Measurements from ENCODE around the gene CCDC71.
A peak's percentile ranks its signal among the peaks of the same experiment; 100 is the strongest.

CCDC71 gene

DNA sequence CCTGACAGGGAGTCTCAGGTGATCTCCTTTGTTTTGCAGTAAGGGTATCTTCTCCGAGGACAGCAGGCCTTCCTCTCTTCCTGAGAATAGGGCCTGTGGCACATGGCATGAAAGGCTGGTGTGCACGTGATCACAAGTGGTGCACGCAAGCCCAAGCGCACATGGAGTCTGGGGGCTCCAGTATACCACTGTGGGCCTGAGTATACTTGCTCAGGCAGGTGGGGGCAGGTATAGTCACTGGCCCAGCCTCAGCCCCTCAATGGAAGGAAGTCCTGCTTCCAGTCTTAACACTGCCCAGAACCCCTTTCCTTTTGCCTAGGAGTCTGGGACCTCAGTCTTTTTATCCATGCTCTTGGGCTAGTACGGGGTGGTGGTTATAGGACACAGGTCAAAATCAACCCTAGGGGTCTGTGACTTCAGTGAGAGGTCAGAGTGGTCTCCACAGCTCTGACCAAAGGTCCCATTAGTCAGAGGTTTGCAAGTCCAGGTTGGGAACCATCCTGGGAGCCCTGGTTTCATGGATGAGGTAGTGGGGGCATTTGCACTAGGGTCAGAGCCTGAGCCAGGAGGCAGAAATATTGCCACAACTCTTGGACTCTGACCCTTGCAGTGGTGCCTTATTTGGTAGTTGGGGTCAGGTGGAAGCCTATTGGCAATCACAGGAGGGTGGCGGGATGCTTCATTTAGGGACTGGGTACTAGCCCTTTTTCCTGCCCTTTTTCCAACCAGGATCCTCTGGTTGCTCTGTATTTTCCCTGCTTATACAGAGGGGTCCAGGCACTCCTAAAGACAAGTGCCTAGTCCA is 823 bp upstream of the CCDC71 start:
- no peak for DNase-seq

DNA sequence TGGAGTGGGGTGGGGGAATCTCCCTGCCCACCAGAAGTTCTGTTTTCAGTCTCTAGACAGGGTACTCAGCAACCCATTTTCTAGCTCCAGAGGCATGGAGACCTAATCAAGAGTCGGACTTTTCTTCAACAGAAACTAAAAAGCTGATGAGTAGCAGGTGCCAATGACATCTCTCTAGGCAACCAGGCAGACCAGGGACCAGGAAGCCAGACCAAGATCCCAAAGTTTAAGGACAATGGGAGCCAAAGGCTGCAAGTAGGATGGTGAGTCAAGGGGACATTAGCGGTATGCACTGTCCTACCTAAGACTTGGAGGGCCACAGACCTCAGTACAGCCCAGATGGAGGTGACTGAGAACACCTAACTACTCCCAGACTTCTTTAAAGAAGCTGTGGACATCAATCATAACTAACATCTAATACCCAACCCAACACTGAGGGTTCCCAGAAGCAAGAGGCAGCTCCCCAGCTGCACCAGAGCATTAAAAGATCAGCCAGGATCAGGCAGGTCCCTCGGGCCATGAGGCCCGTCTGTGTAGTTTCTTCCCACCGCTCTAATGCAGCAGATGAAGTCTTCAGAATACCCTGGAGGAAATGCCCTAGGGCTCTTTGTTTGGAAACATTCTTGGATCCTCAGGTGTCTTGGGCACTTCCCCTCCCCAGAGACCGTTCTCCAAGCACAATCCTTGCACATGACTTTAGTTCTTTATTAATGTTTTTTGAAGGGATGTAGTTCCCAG is 979 bp downstream of the CCDC71 start:
- no peak for DNase-seq

DNA sequence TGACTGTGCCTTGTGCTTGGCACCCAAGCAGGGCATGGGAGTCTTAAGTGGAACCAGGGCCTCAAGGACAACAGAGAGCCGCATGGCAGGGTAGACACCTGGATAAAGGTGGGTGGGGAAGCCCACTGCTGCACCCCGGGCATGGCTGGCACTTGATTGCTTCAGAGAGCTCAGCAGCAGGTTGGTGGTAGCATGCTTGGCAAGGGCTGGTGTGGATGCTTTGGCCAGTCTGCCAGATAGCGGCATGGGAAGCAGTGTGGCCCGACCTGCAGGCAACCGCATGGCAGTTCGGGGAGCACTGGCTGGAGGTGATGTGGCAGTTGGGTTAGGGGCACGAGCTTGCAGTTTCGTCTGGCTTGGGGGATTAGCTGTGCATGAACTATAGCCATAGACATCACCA is 2.5 kb downstream of the CCDC71 start:
- DNase-seq = no peak

DNA sequence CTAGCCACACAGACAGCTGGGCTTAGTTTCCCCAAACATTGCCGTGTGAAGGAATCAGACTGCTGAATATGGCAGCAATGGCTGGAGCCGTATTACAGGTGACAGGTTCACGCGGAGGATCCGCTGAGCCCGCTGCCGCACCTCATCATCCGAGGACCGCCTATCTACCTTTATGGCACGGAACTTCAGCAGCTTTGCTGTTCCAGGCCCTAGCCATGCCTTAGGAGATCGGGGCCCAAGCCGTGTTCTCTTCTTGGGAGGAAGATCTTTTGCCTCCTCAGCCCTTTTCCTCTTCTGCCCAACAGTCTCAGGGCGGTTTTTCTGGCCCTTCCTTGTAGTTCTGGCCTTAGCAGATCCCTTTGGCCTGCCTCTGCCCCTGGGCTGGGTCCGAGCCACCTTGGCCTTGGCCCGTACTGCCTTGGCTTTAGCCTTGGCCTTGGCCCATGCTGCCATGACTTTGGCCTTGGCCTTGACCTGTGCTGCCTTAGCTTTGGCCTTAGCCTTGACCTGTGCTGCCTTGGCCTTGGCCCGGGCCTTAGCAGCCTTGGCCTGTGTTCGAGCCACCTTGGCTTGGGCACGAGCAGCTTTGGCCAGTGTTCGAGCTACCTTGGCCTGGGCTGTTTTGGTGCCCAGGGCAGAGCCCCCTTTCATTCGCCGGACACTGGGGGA is 3.2 kb downstream of the CCDC71 start:
- DNase-seq = no peak

DNA sequence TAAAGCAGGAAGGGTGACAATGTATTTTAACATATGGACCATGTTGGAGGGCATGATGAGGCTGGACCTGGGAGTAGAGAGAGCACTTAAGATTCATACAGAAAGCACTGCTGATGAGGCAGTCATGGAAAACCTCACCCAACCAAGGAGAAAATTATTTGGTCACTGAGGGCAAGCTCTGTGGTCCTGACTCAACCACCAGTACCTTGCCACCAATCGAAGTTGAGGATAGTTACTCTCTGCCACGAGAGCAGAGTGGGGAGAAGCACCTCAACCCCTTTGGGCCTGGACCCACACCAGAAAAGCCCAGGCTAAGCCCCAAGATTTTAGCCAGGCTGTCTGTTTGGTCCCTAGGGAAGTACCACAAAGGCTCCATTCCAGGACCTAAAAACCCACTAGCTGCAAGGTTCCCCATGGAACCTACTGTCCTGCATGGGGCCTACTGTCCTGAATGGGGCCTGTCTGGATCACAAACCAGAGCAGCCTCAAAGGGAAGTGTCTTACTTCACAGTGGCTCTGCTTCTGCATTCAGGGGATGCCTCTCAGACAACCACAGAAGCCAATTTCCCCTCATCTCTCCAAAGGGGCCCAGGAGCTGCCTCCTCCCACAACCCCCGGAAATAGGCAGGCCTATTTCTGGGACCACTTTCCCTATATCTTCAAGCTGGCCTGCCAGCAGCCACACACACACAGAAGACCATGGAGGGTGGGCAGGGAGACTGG is 4.2 kb downstream of the CCDC71 start:
- DNase-seq = peak; percentile 22

DNA sequence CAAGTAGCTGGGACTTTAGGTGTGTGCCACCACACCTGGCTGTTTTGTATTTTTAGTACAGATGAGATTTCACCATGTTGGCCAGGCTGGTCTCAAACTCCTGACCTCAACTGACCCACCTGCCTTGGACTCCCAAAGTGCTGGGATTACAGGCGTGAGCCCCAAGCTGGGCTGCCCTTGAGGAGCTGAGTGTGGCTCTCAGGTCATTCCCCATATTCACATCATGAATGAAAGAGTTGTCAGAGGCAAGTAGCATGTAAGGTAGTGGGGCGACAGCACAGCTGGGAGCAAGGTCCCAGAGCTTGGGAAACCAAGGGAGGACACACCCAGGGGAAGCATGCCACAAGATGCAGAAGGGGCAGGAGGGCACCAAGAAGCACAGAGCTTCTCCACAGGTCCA is 4.9 kb downstream of the CCDC71 start:
- DNase-seq = no peak

DNA sequence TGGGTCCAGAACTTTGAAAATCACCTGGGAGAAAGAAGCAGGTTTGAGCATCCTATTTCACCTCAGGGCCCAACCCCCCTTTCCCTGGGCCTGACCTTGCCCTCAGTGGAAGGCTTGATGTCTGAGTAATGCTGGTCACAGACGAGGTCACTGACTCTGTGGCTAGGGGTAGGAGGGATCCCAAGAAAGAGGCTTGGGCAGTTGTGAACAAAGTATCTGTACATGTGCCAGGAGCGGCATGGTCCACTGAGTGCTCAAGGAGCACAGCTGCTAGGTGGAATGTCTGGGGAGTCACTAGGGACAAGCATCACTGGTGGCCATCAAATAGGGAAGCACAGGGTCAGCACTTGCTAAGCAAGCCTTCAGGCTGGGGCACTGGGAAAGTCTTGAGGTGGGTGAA is 7.3 kb downstream of the CCDC71 start:
- no peak for DNase-seq

DNA sequence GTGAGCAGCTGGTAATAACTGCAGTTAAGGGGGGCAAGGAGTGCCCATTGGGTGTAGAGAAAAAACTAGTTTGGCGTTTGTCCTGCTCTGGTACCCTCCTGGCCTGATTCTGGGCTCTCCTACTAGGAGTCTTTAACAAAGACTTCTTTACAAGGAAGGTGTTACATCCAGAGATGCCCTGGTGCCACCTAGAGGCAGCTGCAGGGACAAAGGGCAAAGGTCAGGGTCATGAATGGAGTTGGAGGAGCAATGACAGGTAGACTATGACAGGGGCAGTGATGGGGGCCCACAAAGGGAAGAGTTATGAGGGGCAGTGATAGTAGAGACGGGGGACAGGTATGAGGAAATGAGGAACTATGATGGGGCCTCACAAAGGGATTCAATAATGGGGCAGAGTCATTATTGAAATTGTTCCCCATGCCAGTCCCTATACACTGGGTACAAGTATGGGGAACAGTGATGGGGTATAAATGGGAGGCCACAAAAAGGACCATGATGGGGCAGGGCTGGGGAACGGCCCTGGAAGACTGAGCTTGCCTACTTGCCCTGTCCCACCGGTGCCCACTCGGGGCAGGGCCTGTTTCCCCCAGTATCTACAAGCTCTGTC is 7.9 kb downstream of the CCDC71 start:
- peak; percentile 71 for DNase-seq

DNA sequence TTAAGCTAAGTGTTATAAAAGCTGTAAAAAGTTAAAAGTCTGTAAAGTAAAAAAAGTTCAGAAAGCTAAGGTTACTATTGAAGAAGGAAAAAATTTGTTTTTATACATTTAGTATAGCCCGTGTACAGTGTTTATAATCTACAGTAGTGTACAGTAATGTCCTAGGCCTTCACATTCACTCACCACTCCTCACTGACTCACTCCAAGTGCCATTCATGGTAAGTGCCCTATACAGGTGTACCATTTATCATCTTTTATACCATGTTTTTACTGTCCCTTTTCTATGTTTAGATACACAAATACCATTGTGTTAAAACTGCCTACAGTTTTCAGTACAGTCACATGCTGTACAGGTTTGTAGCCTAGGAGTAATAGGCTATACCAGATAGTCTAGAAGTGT is 8.8 kb downstream of the CCDC71 start:
- DNase-seq = no peak

DNA sequence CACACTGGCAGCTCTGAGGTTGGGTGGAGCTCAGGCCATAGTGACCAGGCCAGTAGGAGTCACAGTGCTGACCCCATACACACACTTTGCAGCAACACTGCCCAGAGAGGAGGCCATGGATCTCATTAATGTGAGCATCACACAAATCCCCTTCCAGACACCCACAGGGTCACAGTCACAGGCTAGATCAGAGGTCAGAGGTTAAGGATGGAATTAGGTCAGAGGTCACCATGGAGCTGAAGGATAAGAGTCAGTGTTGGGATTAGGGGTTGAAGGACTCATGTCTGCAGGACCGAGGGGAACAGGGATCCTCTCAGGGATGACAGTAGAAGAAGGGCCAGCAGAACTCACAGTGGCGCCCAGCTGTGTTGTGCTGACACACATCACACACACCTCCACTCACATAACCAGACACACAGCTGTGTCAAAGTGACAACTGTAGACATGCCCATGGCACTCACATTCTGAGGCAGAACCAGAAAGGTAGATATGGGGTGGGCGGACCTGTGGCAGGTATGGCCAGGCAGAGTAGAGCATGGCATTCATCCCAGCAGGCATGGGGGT is 12.7 kb downstream of the CCDC71 start:
- no peak for DNase-seq

DNA sequence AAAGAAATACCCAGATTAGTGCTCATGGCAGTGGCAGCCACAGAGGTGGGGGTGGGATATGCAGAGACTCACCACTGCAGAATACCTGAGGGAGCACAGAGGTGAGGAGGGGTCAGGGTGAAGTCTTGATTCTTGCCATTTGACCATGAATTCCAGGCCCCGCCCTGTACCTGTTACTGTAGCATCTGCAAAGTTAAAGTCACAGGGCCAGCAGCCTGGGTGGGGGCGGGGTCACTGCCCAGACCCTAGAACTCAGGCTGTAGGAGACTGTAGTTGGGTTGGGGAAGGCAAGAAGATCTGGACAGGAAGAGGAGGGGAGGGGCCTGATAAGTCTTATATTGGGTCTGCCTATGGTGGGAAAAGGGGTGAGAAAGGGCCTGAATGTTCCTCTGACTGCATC is 14.5 kb downstream of the CCDC71 start:
- DNase-seq = no peak

DNA sequence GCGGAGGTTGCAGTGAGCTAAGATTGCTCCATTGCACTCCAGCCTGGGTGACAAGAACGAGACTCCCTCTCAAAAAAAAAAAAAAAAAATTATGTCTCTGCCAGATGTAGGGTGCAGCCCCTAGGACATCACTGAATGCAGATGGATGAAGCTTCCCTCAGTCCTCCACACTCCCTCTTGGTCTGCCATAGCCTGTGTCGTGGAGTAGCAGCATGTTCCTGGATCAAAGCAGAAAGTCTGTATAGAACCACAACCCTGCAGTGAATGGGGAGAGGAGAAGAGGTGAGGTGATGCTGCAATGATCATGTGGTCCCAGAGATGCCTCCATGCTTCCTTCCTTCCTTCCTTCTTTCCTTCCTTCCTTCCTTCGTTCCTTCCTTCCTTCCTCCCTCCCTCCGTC is 18.0 kb downstream of the CCDC71 start:
- no peak for DNase-seq

DNA sequence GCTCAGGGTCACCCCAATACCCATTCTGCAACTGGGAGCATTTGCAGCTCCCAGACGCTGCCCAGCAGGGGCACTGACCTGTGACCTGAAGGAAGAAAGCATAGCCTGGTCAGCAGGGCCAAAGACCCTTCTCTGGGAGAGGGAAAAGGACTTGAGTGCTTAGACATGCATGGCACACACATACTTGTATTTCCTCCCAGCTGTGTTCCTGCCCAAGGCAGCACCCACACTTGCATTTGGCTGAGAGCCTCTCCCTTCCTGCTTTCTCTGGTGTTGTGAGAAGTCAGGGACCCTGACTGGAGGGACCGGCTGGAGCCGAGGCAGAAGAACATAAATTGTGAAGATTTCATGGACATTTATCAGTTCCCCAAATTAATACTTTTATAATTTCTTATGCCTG is 26.1 kb downstream of the CCDC71 start:
- DNase-seq = no peak

DNA sequence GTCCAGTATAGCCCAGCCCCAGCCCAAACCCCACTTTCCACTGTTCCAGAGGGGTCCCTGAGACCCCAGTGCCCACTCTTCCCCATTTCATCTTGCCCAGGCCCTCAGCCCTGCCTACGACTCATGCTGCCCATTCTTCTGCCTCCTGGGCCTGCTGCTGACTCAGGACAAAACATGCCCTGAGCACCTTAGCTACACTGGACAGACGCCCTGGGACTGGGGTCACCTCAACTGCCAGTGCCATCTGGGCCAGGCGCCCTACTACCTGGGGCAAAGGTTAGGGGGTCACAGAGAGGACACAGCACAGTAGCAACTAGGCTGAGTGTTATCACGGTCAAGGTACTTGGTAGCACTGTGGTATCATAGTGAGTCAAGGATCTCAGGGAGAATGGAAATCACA is 30.6 kb downstream of the CCDC71 start:
- DNase-seq = no peak

DNA sequence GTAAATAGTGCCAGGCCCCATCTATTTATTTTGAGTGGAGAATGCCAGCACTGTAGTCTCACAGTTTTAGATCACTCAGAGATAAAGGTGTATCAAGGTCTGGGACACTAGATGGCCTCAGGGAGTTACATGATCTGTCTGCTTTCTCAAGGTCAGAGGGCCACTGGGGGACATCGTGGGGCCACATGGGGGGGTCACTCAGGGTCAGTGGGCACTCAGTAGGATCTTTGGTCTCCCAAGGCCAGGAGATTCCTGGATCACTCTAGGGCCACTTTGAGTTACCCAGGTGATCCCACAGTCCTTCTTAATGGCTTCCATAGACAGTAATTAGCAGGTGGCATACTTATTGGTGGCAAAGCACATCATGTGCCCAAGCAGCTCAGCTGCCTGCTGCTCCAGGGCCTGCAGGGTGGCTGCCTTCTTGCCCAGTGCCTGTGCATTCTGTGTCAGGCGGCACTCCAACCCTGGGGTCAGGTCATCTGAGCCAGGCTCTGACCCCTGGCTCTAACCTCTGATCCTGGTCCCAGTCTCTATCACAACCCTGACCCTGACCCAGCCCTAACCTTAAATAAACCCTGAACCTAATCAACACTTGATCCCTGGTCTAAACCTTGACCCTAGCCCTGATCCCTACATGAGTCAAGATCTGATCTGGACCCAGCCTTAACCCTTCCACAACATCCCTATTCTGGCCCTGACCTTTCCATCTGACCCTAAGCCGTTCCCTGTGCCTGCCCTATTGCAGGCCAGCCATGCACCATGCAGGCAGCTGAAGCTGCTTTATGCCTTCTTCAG is 31.5 kb downstream of the CCDC71 start:
- DNase-seq = no peak

DNA sequence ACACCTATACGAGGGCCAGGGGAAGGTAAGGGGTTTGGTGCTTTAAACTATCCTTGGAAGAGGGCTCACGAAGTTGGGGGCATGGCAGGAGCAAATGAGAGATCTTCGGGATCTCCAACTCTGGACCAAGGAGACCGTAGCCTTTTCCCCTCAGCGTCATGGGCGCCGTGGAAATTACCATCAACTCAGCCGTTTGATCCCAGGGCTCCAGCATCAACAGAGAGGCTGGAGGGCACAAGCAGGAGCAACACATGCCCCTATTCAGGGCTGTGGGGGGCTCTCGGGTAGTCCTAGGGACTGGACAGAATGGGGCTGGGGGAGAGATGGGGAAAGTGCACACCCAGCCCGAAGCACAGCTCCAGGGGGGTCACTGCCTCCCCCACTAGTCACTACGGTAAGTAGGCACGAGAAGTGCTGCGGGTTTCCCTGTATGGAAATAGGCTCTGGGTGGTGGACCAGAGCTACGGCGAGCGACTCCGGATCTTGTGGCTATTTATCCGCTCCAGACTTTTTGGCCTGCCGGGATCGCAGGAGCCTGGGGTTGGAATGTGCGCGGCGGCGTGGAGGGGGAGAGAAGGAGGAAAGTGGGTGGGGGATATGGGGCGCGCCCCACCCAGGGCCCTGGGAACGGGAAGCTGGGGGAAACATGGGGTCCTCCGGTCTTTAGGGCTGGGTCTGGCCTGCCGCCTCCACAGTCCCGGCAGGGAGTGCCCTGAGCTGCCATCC is 32.7 kb downstream of the CCDC71 start:
- DNase-seq = no peak

DNA sequence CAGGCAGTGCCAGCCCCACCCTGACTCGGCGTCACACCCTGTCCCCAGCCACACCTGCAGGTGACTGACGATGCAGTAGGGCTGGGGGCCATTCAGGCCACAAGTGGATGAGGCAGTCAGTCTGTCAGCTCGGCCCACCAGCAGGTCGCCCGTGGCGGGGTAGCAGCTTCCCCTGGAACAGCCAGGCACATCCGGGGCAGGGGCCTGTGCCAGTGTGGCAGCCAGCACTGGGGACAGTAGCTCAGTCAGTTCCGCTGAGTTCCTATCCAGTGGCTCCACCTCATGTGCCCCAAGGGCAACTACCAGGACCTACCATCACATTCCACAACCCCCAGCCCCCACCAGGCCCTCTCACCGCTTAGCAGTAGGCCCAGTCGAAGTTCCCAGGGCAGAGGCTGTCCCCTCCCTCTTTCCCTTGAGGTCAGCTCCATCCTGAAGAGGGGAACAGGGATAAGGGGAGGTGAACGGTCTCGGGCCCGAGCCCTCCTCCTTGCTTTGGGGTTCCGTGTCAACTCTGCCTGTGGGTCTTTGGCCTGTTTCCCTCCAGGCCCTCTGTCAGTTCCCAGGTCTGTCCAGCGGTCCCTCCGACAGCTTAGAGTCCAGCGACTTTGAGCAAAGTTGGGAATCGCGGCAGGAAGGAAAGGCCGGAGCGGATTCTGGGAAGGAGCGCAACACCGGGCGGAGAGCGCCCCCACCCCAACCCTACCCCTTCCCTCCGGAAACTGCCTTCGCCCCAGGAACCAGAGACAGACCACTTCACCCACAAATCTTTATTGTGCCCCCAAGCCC is 33.5 kb downstream of the CCDC71 start, which contains the start of gene LAMB2:
Gene LAMB2 (minus strand): TSS at position 614 of the 789 bp plus-strand sequence. CDS start 183 bp downstream, at position 431.
- DNase-seq = no peak

DNA sequence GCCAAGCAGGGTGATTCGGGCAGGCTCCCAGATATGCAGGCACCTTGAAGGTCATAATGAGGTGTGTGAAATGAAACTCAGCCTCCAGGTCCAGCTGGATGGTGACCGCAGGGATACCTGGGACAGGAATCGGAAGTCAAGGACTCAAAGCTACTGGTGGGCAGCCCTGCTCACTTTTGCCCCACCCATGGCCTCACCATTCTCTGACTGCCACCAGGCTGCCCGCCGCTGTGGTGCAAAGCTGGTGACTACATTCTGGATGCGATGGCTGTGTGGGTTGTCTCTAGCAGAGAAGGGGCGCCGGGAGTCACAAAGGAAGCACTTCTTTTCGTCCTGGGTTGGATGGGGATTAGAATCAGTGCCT is 34.1 kb downstream of the CCDC71 start:
- DNase-seq = no peak

DNA sequence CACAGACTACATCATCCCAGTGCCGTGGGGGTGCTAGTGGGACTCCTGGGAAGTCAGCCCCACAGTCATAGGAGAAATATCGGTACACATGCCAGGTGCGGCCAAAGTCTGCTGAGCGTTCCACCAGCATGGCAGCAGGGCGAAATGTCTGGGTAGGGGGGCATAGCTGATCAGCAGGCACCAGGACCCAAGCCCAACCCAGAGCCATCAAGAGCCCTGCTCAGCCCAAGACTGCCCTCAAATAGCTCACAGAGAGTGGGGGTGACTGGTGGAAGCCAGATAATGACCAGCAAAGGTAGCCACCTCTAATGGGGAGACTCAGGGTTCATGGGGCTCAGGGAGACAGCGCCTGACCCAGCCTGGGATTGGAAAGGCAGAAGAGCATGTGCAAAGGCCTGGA is 34.6 kb downstream of the CCDC71 start:
- DNase-seq = no peak

DNA sequence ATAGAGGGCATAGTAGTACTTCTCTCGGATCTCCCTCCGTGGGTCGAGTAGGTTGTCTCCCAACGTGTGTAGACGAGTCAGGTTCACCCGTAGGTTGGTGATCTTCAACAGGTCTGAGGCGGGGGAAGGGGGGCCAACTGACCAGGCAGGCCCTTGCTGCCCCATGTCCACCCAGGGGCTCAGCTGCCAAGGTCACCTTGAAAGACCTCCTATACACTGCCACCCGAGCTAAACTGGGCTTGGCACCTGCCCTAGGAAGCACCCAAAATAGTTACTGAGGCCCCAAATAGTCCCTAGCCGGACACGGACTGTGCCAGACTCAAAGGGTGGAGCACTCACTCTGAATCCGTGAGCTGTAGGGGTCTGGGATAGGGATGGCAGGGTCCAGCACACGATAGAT is 35.1 kb downstream of the CCDC71 start:
- DNase-seq = no peak

All from stimulated activated CD4-positive, alpha-beta T cell treated with anti-CD3 and anti-CD28 coated beads, Interleukin-15, amount 100 ng/mL, for 24 hours (primary cell).